Heart right ventricle (tissue), 16 donors: Measurements from ENCODE around the gene PYGB. TPM values are rescaled to one million over a fixed set of nuclear protein-coding genes. Genes with fewer than 3 reads are reported as not detected.
"Not testable (repeated sequence)": the region's sequence is repeated elsewhere in the genome, so short reads cannot be mapped to it uniquely, and the experiment has no call there.

ENCODE experiments used
- ATAC-seq, 8 donors: fragments of 200-7000 bp; cut with Tn5 transposase; one replicate each; pipeline ENCODE4 v1.9.1; 2020; ENCODE audit warnings: mild to moderate bottlenecking in 8 of 8, moderate library complexity in 8 of 8, moderate number of reproducible peaks in 1 of 8
- DNase-seq, 2 donors: peaks; one replicate each; pipeline ENCODE4 v3.0.0-alpha.2; 2020
- H3K27ac ChIP-seq, 10 donors: fragments of 200-600 bp; sonication (generic) in 2 of 10; one replicate each; pipeline versions ENCODE4 v1.5.0 to v1.8.0; 2020 to 2022; ENCODE audit warnings: mild to moderate bottlenecking in 3 of 10
- H3K27me3 ChIP-seq, 7 donors: fragments of 200-600 bp; one replicate each; pipeline ENCODE4 v1.8.0; 2021 to 2022; ENCODE audit warnings: mild to moderate bottlenecking in 2 of 7
- H3K36me3 ChIP-seq, 9 donors: fragments of 200-600 bp; sonication (generic) in 1 of 9; one replicate each; pipeline versions ENCODE4 v1.5.0 to v1.8.0; 2020 to 2022; ENCODE audit warnings: mild to moderate bottlenecking in 2 of 9
- H3K4me1 ChIP-seq, 9 donors: fragments of 200-600 bp; sonication (generic) in 1 of 9; one replicate each; pipeline versions ENCODE4 v1.5.0 to v1.8.0; 2020 to 2022; ENCODE audit warnings: mild to moderate bottlenecking in 4 of 9
- H3K4me3 ChIP-seq, 10 donors: fragments of 200-600 bp; sonication (generic) in 2 of 10; one replicate each; pipeline versions ENCODE4 v1.5.0 to v1.8.0; 2020 to 2022; ENCODE audit warnings: mild to moderate bottlenecking in 7 of 10, moderate library complexity in 2 of 10
- H3K9me3 ChIP-seq, 11 donors: fragments of 200-600 bp in 10 of 11; sonication (generic) in 2 of 11; one replicate each; pipeline versions ENCODE4 v1.5.0 to v1.8.0; 2013 to 2022; ENCODE audit warnings: mild to moderate bottlenecking in 2 of 11, control low read depth in 1 of 11, moderate library complexity in 1 of 11
- WGBS, 2 donors: extraction: QIAGEN DNeasy Blood & Tissue Kit; methylation state at CpG; one replicate each; pipeline ENCODE4 v1.1.7; 2013; ENCODE audit warnings: inconsistent platforms in 1 of 2; 5-methylcytosine and 5-hydroxymethylcytosine counted together
- intact Hi-C, 10 donors: fragments of 100-400 bp; cut with DNase I; formaldehyde crosslinking; loops; one replicate each; pipeline versions ENCODE4 v1.11.1 to v1.14.2; 2022
- polyA plus RNA-seq, 2 donors: library from polyadenylated mRNA; stranded (reverse); fragments of 200-250 nt; gene quantifications; one replicate each; pipeline ENCODE4 v1.2.3, GENCODE V29; 2013
- total RNA-seq, 10 donors: library from RNA; stranded (reverse); fragmentation: NEBNext Ultra II Directional in 3 of 10; extraction: Animal tissue kit (Norgen Biotek cat#: 25700) in 3 of 10; gene quantifications; one replicate each; pipeline versions ENCODE4 v1.2.1 to v1.2.4, GENCODE V29; 2021 to 2023
- TF ChIP-seq, protein P1 (sequence below), 9 donors: fragments of 200-600 bp; sonication (generic) in 2 of 9; IDR thresholded peaks; one replicate each; pipeline versions ENCODE4 v1.5.0 to v1.8.0; 2021 to 2022; ENCODE audit warnings: antibody characterized with exemption in 9 of 9, mild to moderate bottlenecking in 5 of 9, moderate library complexity in 1 of 9
- donor health status: Arrhythmogenic right ventricular cardiomyopathy.
- donor health status: ischemic (EF 13 %, LVEDD 7.1; RV severe dilation, severe dysfunction).
- donor health status: healthy with polysubstance abuse.
- donor health status: DM: no; HTN: yes; CAD: no.
- donor health status: DM: no; HTN: no; CAD: no.
- donor health status: ischemic (EF 25% LVEDD 6.9; RV normal size, moderate dysfunction).
- donor health status: ischemic (EF 25% LVEDD 5.7; RV mildly dilated, moderate dysfunction).
- donor health status: healthy.
- donor health status: DM: yes; HTN: yes; CAD: no.
- donor health status: Ischemic cardiomyopathy.
- donor health status: ischemic (EF 35%, LVEDD 5.7; RV mildly dilated, moderate dysfunction).
- donor health status: nonischemic (EF 11% LVEDD 7.7; RV severe dilation, severe dysfunction).
- donor health status: DM: yes; HTN: yes; CAD: no.
- donor health status: PGD.
- donor health status: ischemic (EF 29% LVEDD 5.4; RV normal size, mild dysfunction).
- donor health status: nonischemic (EF 23%, LVEDD 6.1; RV moderate dilation, normal function).

PYGB gene
- total and polyA plus RNA-seq, 12 donors, result 83.1 to 462 (median 269) TPM

DNA sequence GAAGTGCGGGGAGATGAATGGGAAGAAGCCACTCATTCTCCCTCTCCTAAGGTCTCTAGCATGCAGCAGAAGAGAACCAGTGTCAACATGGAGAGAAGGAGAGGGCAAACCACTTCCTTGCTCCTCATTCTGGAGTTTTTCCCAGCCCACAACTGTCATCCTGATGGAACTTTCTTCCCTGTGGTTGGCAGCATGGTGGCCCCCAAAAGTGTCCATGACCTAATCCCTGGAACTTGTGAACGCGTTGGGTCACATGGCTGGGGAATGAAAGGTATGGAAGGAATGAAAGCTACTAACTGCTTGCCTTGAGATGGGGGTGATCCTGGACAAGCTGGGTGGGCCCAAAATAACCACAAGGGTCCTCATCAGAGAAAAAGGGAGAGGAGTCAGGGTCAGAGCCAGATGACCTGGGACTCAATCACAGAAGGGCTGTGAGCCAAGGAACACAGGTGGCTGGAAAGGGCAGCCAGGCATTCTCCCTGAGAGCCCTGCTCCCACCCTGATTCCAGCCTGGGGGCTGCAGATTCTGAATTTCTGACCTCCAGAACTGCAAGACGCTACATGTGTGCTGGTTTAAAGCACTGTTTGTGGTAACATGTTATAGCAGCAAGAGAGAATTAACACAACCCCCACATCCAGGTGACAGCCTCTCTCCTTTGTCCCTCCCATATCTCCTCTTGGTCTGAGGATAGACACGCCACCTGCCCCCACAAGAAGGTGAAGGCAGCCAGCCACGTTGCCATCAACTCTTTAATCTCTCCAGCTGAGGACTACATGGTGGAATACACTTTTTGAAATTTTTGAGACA, 63.2 kb downstream of the PYGB start:
- 50 to 63% methylated on average over 6 of the region's 6 CpGs for WGBS, 2 donors
- peaks cover 0 to 32% (median 0%) of the 10 kb centered on the region in 9 donors for H3K36me3 ChIP-seq
- intact Hi-C loops, result loop anchor here in 3 of 10 donors (10.0 kb wide), 1 partner anchor 84 kb away; the partner anchor contains the start of gene ABHD12 (in 3 of the 3)
- H3K9me3 ChIP-seq, result no peaks in the 10 kb centered on the region
- ATAC-seq, result peak in 7 of 8 donors; percentile 3 to 67 (median 47)
- TF ChIP-seq, protein P1, sequence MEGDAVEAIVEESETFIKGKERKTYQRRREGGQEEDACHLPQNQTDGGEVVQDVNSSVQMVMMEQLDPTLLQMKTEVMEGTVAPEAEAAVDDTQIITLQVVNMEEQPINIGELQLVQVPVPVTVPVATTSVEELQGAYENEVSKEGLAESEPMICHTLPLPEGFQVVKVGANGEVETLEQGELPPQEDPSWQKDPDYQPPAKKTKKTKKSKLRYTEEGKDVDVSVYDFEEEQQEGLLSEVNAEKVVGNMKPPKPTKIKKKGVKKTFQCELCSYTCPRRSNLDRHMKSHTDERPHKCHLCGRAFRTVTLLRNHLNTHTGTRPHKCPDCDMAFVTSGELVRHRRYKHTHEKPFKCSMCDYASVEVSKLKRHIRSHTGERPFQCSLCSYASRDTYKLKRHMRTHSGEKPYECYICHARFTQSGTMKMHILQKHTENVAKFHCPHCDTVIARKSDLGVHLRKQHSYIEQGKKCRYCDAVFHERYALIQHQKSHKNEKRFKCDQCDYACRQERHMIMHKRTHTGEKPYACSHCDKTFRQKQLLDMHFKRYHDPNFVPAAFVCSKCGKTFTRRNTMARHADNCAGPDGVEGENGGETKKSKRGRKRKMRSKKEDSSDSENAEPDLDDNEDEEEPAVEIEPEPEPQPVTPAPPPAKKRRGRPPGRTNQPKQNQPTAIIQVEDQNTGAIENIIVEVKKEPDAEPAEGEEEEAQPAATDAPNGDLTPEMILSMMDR (IDR thresholded peaks at IDR 0.05), result no peak
- no peaks in the 10 kb centered on the region for H3K27me3 ChIP-seq
- peaks cover 15 to 38% (median 26%) of the 10 kb centered on the region in 9 donors for H3K4me1 ChIP-seq
- peak overlapping the region in 6 of 10 donors; percentile 9 to 30 (median 26) for H3K4me3 ChIP-seq
- peak overlapping the region in 7 of 10 donors; percentile 49 to 86 (median 73) for H3K27ac ChIP-seq
- DNase-seq, result no peak

DNA sequence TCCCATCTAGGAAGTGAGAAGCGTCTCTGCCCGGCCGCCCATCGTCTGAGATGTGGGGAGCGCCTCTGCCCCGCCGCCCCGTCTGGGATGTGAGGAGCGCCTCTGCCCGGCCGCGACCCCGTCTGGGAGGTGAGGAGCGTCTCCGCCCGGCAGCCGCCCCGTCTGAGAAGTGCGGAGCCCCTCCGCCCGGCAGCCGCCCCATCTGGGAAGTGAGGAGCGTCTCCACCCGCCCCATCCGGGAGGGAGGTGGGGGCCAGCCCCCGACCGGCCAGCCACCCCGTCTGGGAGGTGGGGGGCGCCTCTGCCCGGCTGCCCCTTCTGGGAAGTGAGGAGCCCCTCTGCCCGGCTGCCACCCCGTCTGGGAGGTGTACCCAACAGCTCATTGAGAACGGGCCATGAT, 64.8 kb downstream of the PYGB start:
- H3K4me3 ChIP-seq, ATAC-seq, H3K27ac ChIP-seq, H3K27me3 ChIP-seq, DNase-seq, H3K9me3 ChIP-seq: not testable (repeated sequence)
- intact Hi-C loops, result loop anchor here in 3 of 10 donors (10.0 kb wide), 1 partner anchor 82 kb away; the partner anchor contains the start of gene ABHD12 (in 3 of the 3)
- Histone ChIP-seq H3K36me3 (peaks cover 0 to 23% (median 0%) of the 10 kb centered on the region in 9 donors), H3K4me1 (peaks cover 15 to 46% (median 26%) of the 10 kb centered on the region in 9 donors)
- 94 to 95% methylated on average over 21 to 26 of the region's 33 CpGs for WGBS, 2 donors

DNA sequence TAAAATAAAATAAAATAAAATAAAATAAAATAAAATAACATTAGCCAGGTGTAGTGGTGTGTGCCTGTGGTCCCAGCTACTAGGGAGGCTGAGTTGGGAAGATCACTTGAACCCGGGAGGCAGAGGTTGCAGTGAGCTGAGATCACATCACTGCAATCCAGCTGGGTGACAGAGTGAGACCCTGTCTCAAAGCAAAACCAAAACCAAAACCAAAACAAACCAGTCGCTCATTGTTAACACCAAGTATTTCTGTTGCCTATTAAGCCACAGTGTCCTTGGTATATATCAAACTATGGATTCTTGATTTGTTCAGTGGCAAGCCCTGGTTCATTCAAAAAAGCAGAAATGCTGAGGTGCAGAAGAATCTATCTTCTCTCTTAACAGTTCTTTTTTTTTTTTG, 65.7 kb downstream of the PYGB start:
- 88 to 91% methylated on average over 2 of the region's 2 CpGs for WGBS, 2 donors
- Histone ChIP-seq H3K9me3 (no peaks in the 10 kb centered on the region), H3K27ac (no peak overlapping the region), H3K4me1 (peaks cover 15 to 54% (median 26%) of the 10 kb centered on the region in 9 donors), H3K4me3 (no peak overlapping the region), H3K27me3 (no peaks in the 10 kb centered on the region), H3K36me3 (peaks cover 0 to 15% (median 0%) of the 10 kb centered on the region in 9 donors)
- ATAC-seq (no peak), DNase-seq (no peak)
- TF ChIP-seq, protein P1 (IDR thresholded peaks at IDR 0.05), result no peak
- intact Hi-C loops, result loop anchor here in 3 of 10 donors (10.0 kb wide), 1 partner anchor 81 kb away; the partner anchor contains the start of gene ABHD12 (in 3 of the 3)

DNA sequence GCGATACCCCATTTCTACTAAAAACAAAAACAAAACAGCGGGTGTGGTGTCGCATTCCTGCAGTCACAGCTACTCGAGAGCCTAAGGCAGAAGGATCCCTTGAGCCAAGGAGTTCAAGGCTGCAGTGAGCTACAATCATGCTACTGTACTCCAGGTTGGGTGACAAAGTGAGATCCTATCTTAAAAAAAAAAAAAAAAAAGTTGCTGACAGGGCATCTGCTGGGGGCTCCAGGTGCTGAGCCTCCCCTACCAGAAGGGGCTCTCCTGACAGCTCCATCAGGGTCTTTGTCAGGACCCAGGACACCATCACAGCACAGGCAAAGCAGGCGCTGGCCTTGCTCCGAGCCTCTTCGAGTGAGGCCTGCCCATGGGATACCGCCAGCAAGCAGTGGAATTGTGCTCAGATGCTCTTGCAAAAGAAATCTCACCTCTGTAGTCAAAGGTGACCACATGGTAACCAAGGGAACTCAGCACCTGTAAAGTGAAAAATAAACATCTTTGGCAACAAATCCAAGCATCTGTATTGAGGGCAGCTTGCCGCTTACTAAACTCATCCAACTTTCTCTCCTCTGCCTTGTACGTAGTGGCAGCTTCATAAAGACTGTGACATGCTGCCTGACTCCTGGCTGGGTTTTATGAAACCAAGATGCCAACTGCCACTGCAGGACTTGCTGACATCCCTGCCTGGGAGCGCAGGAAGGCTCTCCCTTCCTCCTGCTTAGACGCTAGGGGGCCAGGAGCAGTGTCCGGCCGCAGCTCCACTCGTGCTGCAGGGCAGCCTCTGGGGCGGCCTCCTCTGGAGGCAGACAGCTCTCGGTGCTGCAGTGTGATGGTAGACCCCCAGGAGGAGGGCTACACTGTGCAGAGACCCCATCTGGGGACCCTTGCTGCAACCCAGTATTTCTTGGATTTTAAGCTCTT, 66.9 kb downstream of the PYGB start:
- Histone ChIP-seq H3K4me3 (no peak overlapping the region), H3K27me3 (no peaks in the 10 kb centered on the region), H3K36me3 (peaks cover 0 to 12% (median 0%) of the 10 kb centered on the region in 9 donors), H3K9me3 (no peaks in the 10 kb centered on the region), H3K4me1 (peaks cover 16 to 54% (median 28%) of the 10 kb centered on the region in 9 donors), H3K27ac (no peak overlapping the region)
- DNase-seq (peak in 1 of 2 donors; percentile 2), ATAC-seq (no peak)
- WGBS, 2 donors, result 89 to 92% methylated on average over 17 of the region's 17 CpGs
- intact Hi-C loops, result loop anchor here in 3 of 10 donors (10.0 kb wide), 1 partner anchor 80 kb away; the partner anchor contains the start of gene ABHD12 (in 3 of the 3)
- TF ChIP-seq, protein P1 (IDR thresholded peaks at IDR 0.05), result no peak
